H1 (cell line): Measurements from ENCODE around the gene LRRK1. TPM values are rescaled to one million over a fixed set of nuclear protein-coding genes. Genes with fewer than 3 reads are reported as not detected.
A peak's percentile ranks its signal among the peaks of the same experiment; 100 is the strongest.

Experiments
- CTCF ChIA-PET: fragments of 300-600 bp; sonication (Branson Sonifier 250); formaldehyde crosslinking; loops from one replicate; lab custom pipeline; 2021; ENCODE audit not compliant: partially characterized antibody; lab: Charles Lee
- POLR2A ChIA-PET: fragments of 300-600 bp; sonication (Branson Sonifier 250); formaldehyde crosslinking; loops from one replicate; lab custom pipeline; 2021; ENCODE audit warnings: inconsistent platforms; ENCODE audit not compliant: partially characterized antibody; lab: Charles Lee
- DNase-seq, 2 experiments: peaks; one replicate each; pipeline versions ENCODE4 v3.0.0 to v3.0.0-alpha.2; 2010 to 2022; ENCODE audit warnings: low spot score in 2 of 2, low read depth in 1 of 2, mixed read lengths in 1 of 2
- FAIRE-seq: peaks from 2 replicates; lab custom pipeline; 2011; peaks lifted over from hg19 to GRCh38; lab: Jason Lieb, UNC
- H2AFZ ChIP-seq: 2 replicates; pipeline ENCODE4 v1.8.1; 2012; ENCODE audit warnings: low read length, inconsistent platforms
- H2AK5ac ChIP-seq: 2 replicates; pipeline ENCODE4 v1.6.1; 2013; ENCODE audit warnings: low read depth, low read length
- H2BK120ac ChIP-seq: replicated peaks from 2 replicates; pipeline ENCODE3; 2013; ENCODE audit warnings: low read depth, low read length, inconsistent platforms
- H2BK12ac ChIP-seq: 2 replicates; pipeline ENCODE4 v1.6.1; 2013; ENCODE audit warnings: low read depth, low read length
- H2BK15ac ChIP-seq: 2 replicates; pipeline ENCODE4 v1.6.1; 2013; ENCODE audit warnings: low read length
- H2BK20ac ChIP-seq: 2 replicates; pipeline ENCODE4 v1.6.1; 2013; ENCODE audit warnings: low read length
- H2BK5ac ChIP-seq: 2 replicates; pipeline ENCODE4 v1.6.1; 2013; ENCODE audit warnings: low read depth, low read length
- H3K14ac ChIP-seq: 2 replicates; pipeline ENCODE4 v1.6.1; 2013; ENCODE audit warnings: inconsistent platforms; ENCODE audit not compliant: insufficient read length
- H3K18ac ChIP-seq: 2 replicates; pipeline ENCODE4 v1.6.1; 2013; ENCODE audit warnings: low read length; ENCODE audit errors: extremely low read depth
- H3K23ac ChIP-seq: 2 replicates; pipeline ENCODE4 v1.6.1; 2013; ENCODE audit warnings: inconsistent platforms; ENCODE audit not compliant: insufficient read length
- H3K23me2 ChIP-seq: 2 replicates; pipeline ENCODE4 v1.6.1; 2013; ENCODE audit warnings: low read depth, low read length
- H3K27ac ChIP-seq: 2 replicates; pipeline ENCODE4 v1.6.1; 2011; ENCODE audit warnings: low read depth, low read length, inconsistent platforms
- H3K27me3 ChIP-seq, 4 experiments: replicated peaks in 1 of 4; 1 replicate in 1 of 4; 2 replicates in 3 of 4; pipeline versions ENCODE4 v1.6.1 to v1.8.1; 2011 to 2013; ENCODE audit warnings: low read length in 3 of 4, mild to moderate bottlenecking in 3 of 4, inconsistent platforms in 2 of 4, mixed read lengths in 2 of 4, moderate library complexity in 1 of 4; ENCODE audit not compliant: control insufficient read depth in 3 of 4, insufficient read depth in 3 of 4; ENCODE audit errors: extremely low read depth in 1 of 4
- H3K36me3 ChIP-seq, 4 experiments: 2 replicates each; pipeline versions ENCODE4 v1.6.1 to v1.8.1; 2011 to 2013; ENCODE audit warnings: mild to moderate bottlenecking in 4 of 4, low read length in 3 of 4, moderate library complexity in 2 of 4, control low read depth in 1 of 4, inconsistent platforms in 1 of 4; ENCODE audit not compliant: insufficient read depth in 4 of 4, control insufficient read depth in 2 of 4
- H3K4ac ChIP-seq: replicated peaks from 2 replicates; pipeline ENCODE3; 2013; ENCODE audit warnings: low read length, low read depth, mixed read lengths, inconsistent platforms; ENCODE audit not compliant: insufficient read length
- H3K4me1 ChIP-seq, 4 experiments: replicated peaks in 1 of 4; 1 replicate in 1 of 4; 2 replicates in 3 of 4; pipeline versions ENCODE4 v1.6.1 to v1.8.1; 2011 to 2013; ENCODE audit warnings: low read length in 3 of 4, inconsistent platforms in 2 of 4, mixed read lengths in 1 of 4; ENCODE audit not compliant: insufficient read depth in 4 of 4, control insufficient read depth in 3 of 4
- H3K4me2 ChIP-seq, 2 experiments: 2 replicates each; pipeline versions ENCODE4 v1.6.1 to v1.8.1; 2011 to 2013; ENCODE audit warnings: low read depth in 2 of 2, low read length in 2 of 2, control low read depth in 1 of 2, inconsistent platforms in 1 of 2, mild to moderate bottlenecking in 1 of 2; ENCODE audit not compliant: insufficient read depth in 1 of 2
- H3K4me3 ChIP-seq, 4 experiments: fragments of 200-600, 300-600 bp in 1 of 4; sonication (generic), shearing (Covaris generic), sonication (Bioruptor Twin) in 1 of 4; 2 replicates each; pipeline versions ENCODE4 v1.5.1 to v1.8.1; 2011 to 2016; ENCODE audit warnings: low read length in 4 of 4, low read depth in 3 of 4, control low read depth in 2 of 4, inconsistent platforms in 2 of 4, mild to moderate bottlenecking in 2 of 4, mixed read lengths in 1 of 4, moderate library complexity in 1 of 4; ENCODE audit not compliant: insufficient read depth in 2 of 4; ENCODE audit errors: extremely low read depth in 1 of 4
- H3K56ac ChIP-seq: replicated peaks from 2 replicates; pipeline ENCODE3; 2013; ENCODE audit warnings: low read depth, mild to moderate bottlenecking, mixed read lengths, low read length, inconsistent platforms; ENCODE audit not compliant: insufficient read length
- H3K79me1 ChIP-seq: 2 replicates; pipeline ENCODE4 v1.6.1; 2013; ENCODE audit warnings: low read depth, low read length, control low read depth
- H3K79me2 ChIP-seq, 2 experiments: 2 replicates each; pipeline versions ENCODE4 v1.6.1 to v1.8.1; 2012 to 2013; ENCODE audit warnings: low read length in 2 of 2, mild to moderate bottlenecking in 2 of 2, inconsistent platforms in 1 of 2; ENCODE audit not compliant: insufficient read depth in 2 of 2, control insufficient read depth in 1 of 2
- H3K9ac ChIP-seq, 4 experiments: replicated peaks in 1 of 4; 1 replicate in 1 of 4; 2 replicates in 3 of 4; pipeline versions ENCODE4 v1.6.1 to v1.8.1; 2011 to 2013; ENCODE audit warnings: low read depth in 3 of 4, low read length in 3 of 4, control low read depth in 2 of 4, mild to moderate bottlenecking in 2 of 4, moderate library complexity in 2 of 4, inconsistent platforms in 1 of 4; ENCODE audit errors: extremely low read depth in 1 of 4
- H3K9me3 ChIP-seq, 2 experiments: 2 replicates each; pipeline versions ENCODE4 v1.6.1 to v1.8.1; 2012 to 2013; ENCODE audit warnings: mild to moderate bottlenecking in 2 of 2, moderate library complexity in 2 of 2, control low read depth in 1 of 2, inconsistent platforms in 1 of 2, low read depth in 1 of 2, low read length in 1 of 2, mixed read lengths in 1 of 2; ENCODE audit not compliant: insufficient read depth in 2 of 2
- H4K20me1 ChIP-seq, 2 experiments: replicated peaks in 1 of 2; 2 replicates each; pipeline versions ENCODE3 to v1.8.1; 2011 to 2013; ENCODE audit warnings: inconsistent platforms in 2 of 2, low read length in 2 of 2, mild to moderate bottlenecking in 1 of 2; ENCODE audit not compliant: insufficient read depth in 2 of 2, control insufficient read depth in 1 of 2
- H4K5ac ChIP-seq: 2 replicates; pipeline ENCODE4 v1.6.1; 2013; ENCODE audit warnings: low read length, low read depth, mixed read lengths, inconsistent platforms; ENCODE audit not compliant: insufficient read length
- H4K8ac ChIP-seq: 2 replicates; pipeline ENCODE4 v1.8.0; 2013; ENCODE audit warnings: mild to moderate bottlenecking, moderate library complexity, low read length, inconsistent platforms; ENCODE audit not compliant: insufficient read depth; ENCODE audit errors: extremely low read depth
- H4K91ac ChIP-seq: replicated peaks from 2 replicates; pipeline ENCODE3; 2013; ENCODE audit warnings: low read length, mixed read lengths, inconsistent platforms; ENCODE audit not compliant: insufficient read length
- CHD2 ChIP-seq: IDR thresholded peaks from 2 replicates; pipeline ENCODE4 v1.6.1; 2012; ENCODE audit warnings: low read length, improper control_type of control experiment
- GTF2F1 ChIP-seq: IDR thresholded peaks from 2 replicates; pipeline ENCODE4 v1.6.1; 2012; ENCODE audit warnings: low read depth, low read length, improper control_type of control experiment, borderline replicate concordance
- NRF1 ChIP-seq: IDR thresholded peaks from 2 replicates; pipeline ENCODE4 v1.6.1; 2011; ENCODE audit warnings: mild to moderate bottlenecking, low read depth, low read length, improper control_type of control experiment
- WGBS, 2 experiments: shearing (Covaris generic) in 1 of 2; methylation state at CpG; one replicate each; pipeline versions ENCODE4 v1.1.6 to v1.1.7; 2013 to 2015; ENCODE audit warnings: low lambda C conversion rate in 2 of 2, mixed read lengths in 2 of 2, inconsistent platforms in 1 of 2, low coverage in 1 of 2, missing lambda C conversion rate in 1 of 2; ENCODE audit not compliant: insufficient replicate concordance in 2 of 2, insufficient coverage in 1 of 2, insufficient read length in 1 of 2; ENCODE audit errors: extremely low coverage in 1 of 2, missing lambda C conversion rate in 1 of 2; 5-methylcytosine and 5-hydroxymethylcytosine counted together
- polyA plus RNA-seq, 7 experiments: library from polyadenylated mRNA; depleted of rRNA in 3 of 7; stranded (reverse) in 5 of 7; unstranded in 2 of 7; fragments of >200 nt in 5 of 7; fragments of 200-250 nt in 2 of 7; gene quantifications; 1 replicate in 5 of 7; 2 replicates in 1 of 7; 4 replicates in 1 of 7; pipeline versions ENCODE4 v1.2.1 to v1.2.3, GENCODE V29; 2011 to 2013; ENCODE audit warnings: missing spikeins in 2 of 7, mixed read lengths in 2 of 7
- total RNA-seq: library from RNA; stranded (reverse); fragmentation: NEBNext Ultra II Directional; extraction: Animal tissue kit (Norgen Biotek cat#: 25700); gene quantifications from 2 replicates; pipeline ENCODE4 v1.2.1, GENCODE V29; 2021

LRRK1 gene
- total and polyA plus RNA-seq, 2 of the 8 experiments (the other 6 are each of a cell fraction or from before 2014, with no cell fraction given) = 1.2 to 3.6 TPM

DNA sequence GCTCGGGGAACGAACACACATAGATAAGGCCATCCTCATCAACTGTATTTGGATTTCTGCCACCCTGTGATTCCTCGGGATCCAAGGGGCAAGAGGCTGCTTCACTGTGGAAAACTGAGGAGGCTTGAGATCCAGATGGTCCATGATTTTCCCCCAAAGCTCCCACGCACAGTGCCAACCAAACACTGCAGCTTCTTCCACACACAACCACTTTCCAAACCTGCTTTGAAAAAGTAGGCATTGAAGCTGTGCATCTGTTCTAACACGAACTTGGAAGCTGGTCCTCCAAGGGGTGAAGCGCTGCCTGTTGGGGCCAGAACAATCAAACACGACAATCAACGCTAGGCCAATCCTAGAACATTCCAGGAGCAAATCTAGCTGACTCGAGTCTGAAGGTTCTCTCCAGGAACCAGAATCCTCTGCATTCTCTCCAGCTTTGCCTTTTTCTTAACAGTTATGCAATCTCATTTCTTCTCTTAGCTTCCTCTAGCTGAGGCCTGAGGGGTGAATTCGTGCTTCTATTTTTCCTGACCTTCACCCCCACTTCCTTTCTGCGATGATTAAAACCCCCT lies 104.4 kb downstream of the LRRK1 start:
- Histone ChIP-seq H2BK5ac (no peak overlapping the region), H2AK5ac (no peak overlapping the region), H3K4me1 (no peaks in the 10 kb centered on the region; a peak in 1 of 7 replicates), H3K4ac (no peak overlapping the region), H3K27me3 (no peaks in the 10 kb centered on the region), H3K56ac (no peak overlapping the region), H2AFZ (no peak overlapping the region), H3K9me3 (no peaks in the 10 kb centered on the region), H4K5ac (no peak overlapping the region), H3K14ac (no peak overlapping the region), H2BK120ac (no peak overlapping the region), H3K23me2 (no peaks in the 10 kb centered on the region; the same call in 1 of the 2 replicates), H3K79me1 (no peaks in the 10 kb centered on the region), H3K18ac (no peak overlapping the region), H2BK20ac (no peak overlapping the region), H3K36me3 (no peaks in the 10 kb centered on the region), H3K4me2 (no peak overlapping the region), H4K91ac (no peak overlapping the region), H3K4me3 (no peak overlapping the region), H4K8ac (no peak overlapping the region), H4K20me1 (no peaks in the 10 kb centered on the region), H2BK12ac (no peak overlapping the region), H3K27ac (no peak overlapping the region), H2BK15ac (0 out of 2 replicates have a peak overlapping the region, but pooled peaks have one; percentile 3), H3K23ac (no peak overlapping the region), H3K79me2 (no peaks in the 10 kb centered on the region), H3K9ac (no peak overlapping the region)
- FAIRE-seq (no peak), DNase-seq (no peak)
- ChIA-PET POLR2A (interaction anchor here (1.0 kb wide), 1 partner anchor 9 kb away, joined by 3 read pairs; no protein-coding TSS in a partner anchor), CTCF (interaction anchor here (0.7 to 6.4 kb wide), 12 partner anchors 9 to 250 kb away, joined by 3 to 79 read pairs (median 4); no protein-coding TSS in a partner anchor)
- WGBS, 2 experiments = 92% methylated on average over 11 of the region's 11 CpGs; no CpG with 5 or more reads in 1 of the 2 experiments
- TF ChIP-seq CHD2 (no peak), GTF2F1 (no peak), NRF1 (no peak)
